Neural cell (in vitro differentiated cells): Measurements from ENCODE around the gene CACNA2D2.

ENCODE experiments used
- CTCF ChIP-seq: fragments of 450-650 bp; IDR thresholded peaks from 2 replicates; pipeline ENCODE4 v1.5.1; 2014; ENCODE audit warnings: antibody characterized with exemption, mild to moderate bottlenecking, moderate library complexity; ENCODE audit not compliant: poor library complexity, severe bottlenecking
- EP300 ChIP-seq: fragments of 450-650 bp; conservative IDR thresholded peaks from 2 replicates; pipeline ENCODE4 v1.6.1; 2014; ENCODE audit warnings: antibody characterized with exemption, mild to moderate bottlenecking, moderate library complexity; ENCODE audit not compliant: poor library complexity, severe bottlenecking
- EZH2 ChIP-seq: fragments of 200-600, 300-800 bp; shearing (Covaris generic), sonication (generic); IDR thresholded peaks from 2 replicates; pipeline ENCODE4 v1.6.1; 2014; ENCODE audit warnings: antibody characterized with exemption, low read length, borderline replicate concordance, mild to moderate bottlenecking; ENCODE audit not compliant: insufficient read depth, poor library complexity, severe bottlenecking
- MXI1 ChIP-seq: fragments of 450-650 bp; conservative IDR thresholded peaks from 2 replicates; pipeline ENCODE4 v1.6.1; 2014; ENCODE audit warnings: antibody characterized with exemption, mild to moderate bottlenecking; ENCODE audit not compliant: poor library complexity, severe bottlenecking
- POLR2AphosphoS5 ChIP-seq: IDR thresholded peaks from 2 replicates; pipeline ENCODE4 v1.6.1; 2012
- RAD21 ChIP-seq: fragments of 450-650 bp; conservative IDR thresholded peaks from 2 replicates; pipeline ENCODE4 v1.6.1; 2014; ENCODE audit warnings: antibody characterized with exemption, mild to moderate bottlenecking, moderate library complexity
- REST ChIP-seq: IDR thresholded peaks from 2 replicates; pipeline ENCODE4 v1.6.1; 2012; ENCODE audit warnings: borderline replicate concordance
- SMC3 ChIP-seq: fragments of 450-650 bp; conservative IDR thresholded peaks from 2 replicates; pipeline ENCODE4 v1.6.1; 2014; ENCODE audit warnings: antibody characterized with exemption, mild to moderate bottlenecking, moderate library complexity; ENCODE audit not compliant: poor library complexity
- TAF1 ChIP-seq: IDR thresholded peaks from 2 replicates; pipeline ENCODE4 v1.6.1; 2012; ENCODE audit warnings: low read depth

GRCh38 chr3:50388016-50388719 lies 115.3 kb downstream of the CACNA2D2 start:
- TF ChIP-seq CTCF (peak; percentile 34), EZH2 (no peak), RAD21 (no peak), EP300 (no peak), REST (no peak), TAF1 (no peak), SMC3 (peak; percentile 25), POLR2AphosphoS5 (no peak), MXI1 (no peak)
